HepG2 (cell line): ENCODE data around the gene PPM1E. TPM values are rescaled to one million over a fixed set of nuclear protein-coding genes. Genes with fewer than 3 reads are reported as not detected.

Source experiments
- ATAC-seq: fragments of 200-7000 bp; cut with Tn5 transposase; 3 replicates; pipeline ENCODE4 v1.9.1; 2020; ENCODE audit warnings: mild to moderate bottlenecking, moderate library complexity
- BruUV-seq: library from RNA; stranded (reverse); fragments of 400-500 nt; replicated peaks from 2 replicates; lab custom pipeline; 2021; lab: Mats Ljungman, UMichigan
- CTCF ChIA-PET: fragments of 300-600 bp; formaldehyde crosslinking; extraction: SDS; loops from one replicate; lab custom pipeline; 2021; ENCODE audit warnings: low total read pairs, inconsistent platforms, low intra/inter-chr PET ratio; lab: Yijun Ruan, JAX
- POLR2A ChIA-PET: fragments of 350-600 bp; sonication (Branson Sonifier 250); formaldehyde crosslinking; loops from one replicate; lab custom pipeline; 2020; ENCODE audit warnings: antibody characterized with exemption, inconsistent platforms; lab: Yijun Ruan, JAX
- DNase-seq: peaks from one replicate; pipeline ENCODE4 v3.0.0-alpha.2; 2015; ENCODE audit warnings: low spot score
- FAIRE-seq: peaks from 3 replicates; lab custom pipeline; 2011; peaks lifted over from hg19 to GRCh38; lab: Jason Lieb, UNC
- H2AFZ ChIP-seq: one replicate; pipeline ENCODE4 v1.6.1; 2011; ENCODE audit warnings: low read length, inconsistent platforms
- H3K27ac ChIP-seq: fragments of 300-600 bp; 3 replicates; pipeline ENCODE4 v1.8.0; 2011; ENCODE audit warnings: mixed run types, mild to moderate bottlenecking, mixed read lengths, low read length, inconsistent platforms; ENCODE audit not compliant: insufficient read depth; ENCODE audit errors: extremely low read length
- H3K27me3 ChIP-seq, 2 experiments: fragments of 200-600 bp in 1 of 2; 2 replicates in 1 of 2; 3 replicates in 1 of 2; pipeline versions ENCODE4 v1.6.0 to v1.8.0; 2011; ENCODE audit warnings: low read length in 2 of 2, mild to moderate bottlenecking in 2 of 2, moderate library complexity in 2 of 2, inconsistent platforms in 1 of 2; ENCODE audit not compliant: insufficient read depth in 2 of 2, control insufficient read depth in 1 of 2
- H3K36me3 ChIP-seq, 2 experiments: fragments of 200-600 bp in 1 of 2; replicated peaks in 1 of 2; 2 replicates in 1 of 2; 3 replicates in 1 of 2; pipeline versions ENCODE4 v1.5.1 to v1.8.0; 2011; ENCODE audit warnings: low read length in 2 of 2, inconsistent platforms in 1 of 2; ENCODE audit not compliant: insufficient read depth in 2 of 2, control insufficient read depth in 1 of 2
- H3K4me1 ChIP-seq: 2 replicates; pipeline ENCODE4 v1.5.1; 2012; ENCODE audit warnings: low read length, inconsistent platforms; ENCODE audit not compliant: insufficient read depth
- H3K4me2 ChIP-seq: 2 replicates; pipeline ENCODE4 v1.6.0; 2011; ENCODE audit warnings: low read depth, low read length, inconsistent platforms
- H3K4me3 ChIP-seq, 3 experiments: fragments of 200-600 bp in 1 of 3; sonication (generic), shearing (Covaris generic) in 1 of 3; replicated peaks in 1 of 3; 2 replicates each; pipeline ENCODE4 v1.5.1; 2011 to 2016; ENCODE audit warnings: low read length in 3 of 3, inconsistent platforms in 2 of 3, low read depth in 2 of 3, mild to moderate bottlenecking in 2 of 3, control low read depth in 1 of 3, mixed read lengths in 1 of 3; ENCODE audit not compliant: insufficient read depth in 1 of 3
- H3K79me2 ChIP-seq: one replicate; pipeline ENCODE4 v1.6.1; 2011; ENCODE audit warnings: low read length, inconsistent platforms; ENCODE audit not compliant: insufficient read depth
- H3K9ac ChIP-seq: 2 replicates; pipeline ENCODE4 v1.6.0; 2011; ENCODE audit warnings: mild to moderate bottlenecking, low read depth, low read length, inconsistent platforms; ENCODE audit not compliant: insufficient read depth
- H3K9me3 ChIP-seq: 2 replicates; pipeline ENCODE4 v1.5.1; 2012; ENCODE audit warnings: mild to moderate bottlenecking, low read length
- H4K20me1 ChIP-seq: 2 replicates; pipeline ENCODE4 v1.6.0; 2011; ENCODE audit warnings: inconsistent platforms, mild to moderate bottlenecking, low read length, moderate library complexity; ENCODE audit not compliant: insufficient read depth
- AGO2 ChIP-seq: fragments of 200-400 bp; formaldehyde crosslinking; optimal IDR thresholded peaks from 2 replicates; pipeline ENCODE3; 2017; ENCODE audit warnings: mild to moderate bottlenecking, low read depth, low read length, moderate library complexity
- CEBPG ChIP-seq: IDR thresholded peaks from 2 replicates; pipeline ENCODE4 v1.6.1; 2016
- E2F2 ChIP-seq: sonication (generic); formaldehyde crosslinking; IDR thresholded peaks from 2 replicates; pipeline ENCODE4 v1.4.0; 2020; ENCODE audit warnings: missing genetic modification reagents, borderline replicate concordance
- EZH2 ChIP-seq: conservative IDR thresholded peaks from 2 replicates; pipeline ENCODE4 v1.6.1; 2012; ENCODE audit warnings: mild to moderate bottlenecking, low read depth, low read length, moderate library complexity
- GABPB1 ChIP-seq: IDR thresholded peaks from 2 replicates; pipeline ENCODE4 v1.6.1; 2016; ENCODE audit warnings: mild to moderate bottlenecking, missing genetic modification reagents, moderate library complexity, missing compliant biosample characterization
- HMG20B ChIP-seq: conservative IDR thresholded peaks from 2 replicates; pipeline ENCODE4 v1.6.1; 2016; ENCODE audit warnings: missing genetic modification reagents, missing compliant biosample characterization
- PBX2 ChIP-seq: IDR thresholded peaks from 2 replicates; pipeline ENCODE4 v1.6.1; 2016; ENCODE audit warnings: control low read depth
- SSRP1 ChIP-seq: IDR thresholded peaks from 2 replicates; pipeline ENCODE4 v1.6.1; 2016; ENCODE audit warnings: control low read depth
- ZBTB7B ChIP-seq: sonication (generic); formaldehyde crosslinking; IDR thresholded peaks from 2 replicates; pipeline ENCODE4 v1.4.0; 2020; ENCODE audit warnings: missing genetic modification reagents
- ZNF232 ChIP-seq: sonication (generic); formaldehyde crosslinking; IDR thresholded peaks from 2 replicates; pipeline ENCODE4 v1.4.0; 2020; ENCODE audit warnings: missing genetic modification reagents, borderline replicate concordance
- ZNF605 ChIP-seq: sonication (generic); formaldehyde crosslinking; IDR thresholded peaks from 2 replicates; pipeline ENCODE4 v1.8.0; 2022; ENCODE audit warnings: mild to moderate bottlenecking, missing genetic modification reagents
- WGBS: methylation state at CpG from one replicate; pipeline ENCODE4 v1.1.6; 2017; ENCODE audit warnings: low lambda C conversion rate; 5-methylcytosine and 5-hydroxymethylcytosine counted together
- in situ Hi-C: cut with HindIII; loops from 2 replicates; pipeline ENCODE4 v1.10.0; 2017; ENCODE audit warnings: low pct_unique_long_range_greater_than_20kb; ENCODE audit not compliant: extremely low pct_ligation_motif_present
- intact Hi-C: fragments of 100-400 bp; cut with micrococcal nuclease; formaldehyde crosslinking; loops from one replicate; pipeline ENCODE4 v1.10.0; 2022; ENCODE audit not compliant: unreplicated experiment
- polyA plus RNA-seq, 8 experiments: library from polyadenylated mRNA; depleted of rRNA in 3 of 8; stranded (reverse) in 7 of 8; unstranded in 1 of 8; fragments of >200 nt; fragmentation: Illumina TruSeq in 4 of 8; extraction: Trizol in 4 of 8; gene quantifications; 2 replicates each; pipeline versions ENCODE4 v1.2.1 to v1.2.3, GENCODE V29; 2011 to 2016; ENCODE audit warnings: low read depth in 4 of 8, missing spikeins in 1 of 8, mixed read lengths in 1 of 8; ENCODE audit not compliant: insufficient read depth in 1 of 8
- total RNA-seq, 5 experiments: library from RNA; depleted of rRNA; stranded (reverse); fragments of >200 nt; fragmentation: Illumina TruSeq; extraction: Trizol; gene quantifications; 2 replicates each; pipeline ENCODE4 v1.2.3, GENCODE V29; 2016; ENCODE audit warnings: low read depth in 1 of 5
- TF ChIP-seq, protein P1 (sequence below): sonication (generic); formaldehyde crosslinking; IDR thresholded peaks from 2 replicates; pipeline ENCODE4 v1.9.0; 2022; ENCODE audit warnings: low read depth, missing genetic modification reagents

PPM1E gene
- total and polyA plus RNA-seq, 2 of the 13 experiments (the other 11 are each of a cell fraction or from before 2014, with no cell fraction given), result 0.15 TPM; not detected in 1

GRCh38 chr17:58788199-58788598 lies 32.5 kb downstream of the PPM1E start:
- intact Hi-C loops, result no loop called here
- in situ Hi-C loops, result no loop called here

More at GRCh38 chr17:58788199-58788598, 32.5 kb downstream of the PPM1E start:
- TF ChIP-seq GABPB1 (no peak), ZNF605 (CRISPR knock-in tag) (no peak), E2F2 (CRISPR knock-in tag) (no peak), EZH2 (no peak), PBX2 (CRISPR knock-in tag) (no peak), HMG20B (CRISPR knock-in tag) (no peak), CEBPG (no peak), ZBTB7B (CRISPR knock-in tag) (no peak), SSRP1 (CRISPR knock-in tag) (no peak), AGO2 (no peak), ZNF232 (CRISPR knock-in tag) (no peak)
- TF ChIP-seq, protein P1, sequence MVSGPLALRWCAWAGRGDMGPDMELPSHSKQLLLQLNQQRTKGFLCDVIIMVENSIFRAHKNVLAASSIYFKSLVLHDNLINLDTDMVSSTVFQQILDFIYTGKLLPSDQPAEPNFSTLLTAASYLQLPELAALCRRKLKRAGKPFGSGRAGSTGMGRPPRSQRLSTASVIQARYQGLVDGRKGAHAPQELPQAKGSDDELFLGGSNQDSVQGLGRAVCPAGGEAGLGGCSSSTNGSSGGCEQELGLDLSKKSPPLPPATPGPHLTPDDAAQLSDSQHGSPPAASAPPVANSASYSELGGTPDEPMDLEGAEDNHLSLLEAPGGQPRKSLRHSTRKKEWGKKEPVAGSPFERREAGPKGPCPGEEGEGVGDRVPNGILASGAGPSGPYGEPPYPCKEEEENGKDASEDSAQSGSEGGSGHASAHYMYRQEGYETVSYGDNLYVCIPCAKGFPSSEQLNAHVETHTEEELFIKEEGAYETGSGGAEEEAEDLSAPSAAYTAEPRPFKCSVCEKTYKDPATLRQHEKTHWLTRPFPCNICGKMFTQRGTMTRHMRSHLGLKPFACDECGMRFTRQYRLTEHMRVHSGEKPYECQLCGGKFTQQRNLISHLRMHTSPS (CRISPR knock-in tag), result no peak
- Histone ChIP-seq H3K79me2 (no peaks in the 10 kb centered on the region), H3K4me2 (no peak overlapping the region), H3K36me3 (no peaks in the 10 kb centered on the region), H3K9ac (no peak overlapping the region), H3K27ac (no peak overlapping the region), H3K9me3 (no peaks in the 10 kb centered on the region), H4K20me1 (no peaks in the 10 kb centered on the region), H3K4me3 (no peak overlapping the region), H2AFZ (no peak overlapping the region), H3K4me1 (peaks cover 11% of the 10 kb centered on the region; the same call in 1 of the 2 replicates), H3K27me3 (peaks cover 0 to 17% of the 10 kb centered on the region in 2 experiments; a peak in 2 of 5 replicates)
- 8% methylated on average over 7 of the region's 7 CpGs for WGBS
- ATAC-seq (no peak), FAIRE-seq (no peak), DNase-seq (no peak)
- POLR2A ChIA-PET, result no interaction called here
- CTCF ChIA-PET, result no interaction called here
- no TSS peak for BruUV-seq
